ENCODE measurements around the gene IL22. TPM values are rescaled to one million over a fixed set of nuclear protein-coding genes. Genes with fewer than 3 reads are reported as not detected.

The IL22 gene
- total RNA-seq, 1 donor from 2014 or later: not detected

DNA sequence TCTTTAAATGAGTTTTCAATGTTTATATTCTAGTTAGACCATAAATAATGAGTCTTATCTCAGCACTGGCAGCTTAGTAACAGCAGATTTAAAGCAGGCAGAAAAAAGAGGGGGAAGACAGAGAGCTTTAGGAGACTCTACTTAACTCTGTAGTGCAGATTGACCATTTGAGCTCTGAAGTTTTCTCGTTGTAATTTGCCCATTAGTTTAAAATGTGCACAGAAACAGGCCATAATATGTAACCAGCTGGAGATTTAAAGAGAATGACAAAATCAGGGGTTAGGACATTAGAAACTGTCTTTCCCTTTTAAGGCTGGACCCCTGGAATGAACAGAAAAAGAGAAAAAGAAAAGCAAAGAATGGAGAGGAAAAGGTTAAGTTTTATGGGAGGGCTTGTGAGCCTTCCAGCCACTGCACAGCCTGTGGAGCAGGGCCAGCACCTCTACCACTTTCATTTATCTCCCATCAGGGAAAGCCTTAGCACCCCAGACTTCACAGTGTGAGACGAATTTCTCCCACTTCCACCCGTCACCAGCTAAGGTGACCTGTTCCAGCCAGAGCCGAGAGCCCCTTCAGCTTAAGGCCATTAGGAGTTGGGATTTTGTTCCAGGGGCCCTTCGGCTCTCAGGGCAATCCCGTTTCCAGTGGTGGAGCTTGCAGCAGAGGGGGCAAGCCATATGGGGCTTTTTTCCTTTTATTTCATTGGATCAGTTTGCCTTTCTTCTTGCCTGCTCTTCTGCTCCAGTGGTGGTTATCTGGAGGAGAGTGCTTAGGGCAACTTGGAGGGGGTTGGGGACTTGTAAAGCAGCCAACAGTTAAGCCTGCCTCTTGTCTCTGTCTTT, 8.0 kb downstream of the IL22 start:
- Mint-ChIP-seq H3K4me1 (ENCODE audit: low read depth) (peaks cover 18% of the 10 kb centered on the region), H3K4me3 (ENCODE audit: low read depth) (peak overlapping the region; percentile 43), H3K27ac (peak overlapping the region; percentile 79), H3K27me3 (peaks cover 6% of the 10 kb centered on the region), H3K36me3 (ENCODE audit: insufficient read depth) (peaks cover 4% of the 10 kb centered on the region), H3K9me3 (ENCODE audit: low read depth) (peaks cover 5% of the 10 kb centered on the region)
- no peak for DNase-seq (ENCODE audit: low spot score, unreplicated experiment)
- TF ChIP-seq, protein P1, sequence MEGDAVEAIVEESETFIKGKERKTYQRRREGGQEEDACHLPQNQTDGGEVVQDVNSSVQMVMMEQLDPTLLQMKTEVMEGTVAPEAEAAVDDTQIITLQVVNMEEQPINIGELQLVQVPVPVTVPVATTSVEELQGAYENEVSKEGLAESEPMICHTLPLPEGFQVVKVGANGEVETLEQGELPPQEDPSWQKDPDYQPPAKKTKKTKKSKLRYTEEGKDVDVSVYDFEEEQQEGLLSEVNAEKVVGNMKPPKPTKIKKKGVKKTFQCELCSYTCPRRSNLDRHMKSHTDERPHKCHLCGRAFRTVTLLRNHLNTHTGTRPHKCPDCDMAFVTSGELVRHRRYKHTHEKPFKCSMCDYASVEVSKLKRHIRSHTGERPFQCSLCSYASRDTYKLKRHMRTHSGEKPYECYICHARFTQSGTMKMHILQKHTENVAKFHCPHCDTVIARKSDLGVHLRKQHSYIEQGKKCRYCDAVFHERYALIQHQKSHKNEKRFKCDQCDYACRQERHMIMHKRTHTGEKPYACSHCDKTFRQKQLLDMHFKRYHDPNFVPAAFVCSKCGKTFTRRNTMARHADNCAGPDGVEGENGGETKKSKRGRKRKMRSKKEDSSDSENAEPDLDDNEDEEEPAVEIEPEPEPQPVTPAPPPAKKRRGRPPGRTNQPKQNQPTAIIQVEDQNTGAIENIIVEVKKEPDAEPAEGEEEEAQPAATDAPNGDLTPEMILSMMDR (IDR thresholded peaks at IDR 0.05; ENCODE audit: unreplicated experiment): no peak

DNA sequence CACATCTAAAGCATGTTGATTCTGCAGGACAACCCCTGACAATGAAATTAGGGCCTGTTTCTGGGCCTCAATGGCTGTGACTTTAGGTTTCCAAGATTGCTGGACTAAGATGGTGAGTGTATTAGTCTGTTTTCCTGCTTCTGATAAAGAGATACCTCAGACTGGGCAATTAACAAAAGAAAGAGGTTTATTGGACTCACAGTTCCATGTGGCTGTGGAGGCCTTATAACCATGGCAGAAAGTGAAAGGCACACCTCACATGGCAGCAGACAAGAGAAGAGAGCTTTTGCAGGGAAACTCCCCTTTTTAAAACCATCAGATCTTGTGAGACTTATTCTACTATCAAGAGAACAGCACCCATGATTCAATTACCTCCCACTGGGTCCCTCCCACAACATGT, 10.6 kb downstream of the IL22 start:
- H3K9me3 Mint-ChIP-seq (ENCODE audit: low read depth): peaks cover 5% of the 10 kb centered on the region
- H3K27me3 Mint-ChIP-seq: no peaks in the 10 kb centered on the region
- H3K27ac Mint-ChIP-seq: no peak overlapping the region
- DNase-seq (ENCODE audit: low spot score, unreplicated experiment): no peak
- TF ChIP-seq, protein P1 (IDR thresholded peaks at IDR 0.05; ENCODE audit: unreplicated experiment): no peak
- H3K4me3 Mint-ChIP-seq (ENCODE audit: low read depth): no peak overlapping the region
- peaks cover 4% of the 10 kb centered on the region for H3K36me3 Mint-ChIP-seq (ENCODE audit: insufficient read depth)
- peaks cover 18% of the 10 kb centered on the region for H3K4me1 Mint-ChIP-seq (ENCODE audit: low read depth)

DNA sequence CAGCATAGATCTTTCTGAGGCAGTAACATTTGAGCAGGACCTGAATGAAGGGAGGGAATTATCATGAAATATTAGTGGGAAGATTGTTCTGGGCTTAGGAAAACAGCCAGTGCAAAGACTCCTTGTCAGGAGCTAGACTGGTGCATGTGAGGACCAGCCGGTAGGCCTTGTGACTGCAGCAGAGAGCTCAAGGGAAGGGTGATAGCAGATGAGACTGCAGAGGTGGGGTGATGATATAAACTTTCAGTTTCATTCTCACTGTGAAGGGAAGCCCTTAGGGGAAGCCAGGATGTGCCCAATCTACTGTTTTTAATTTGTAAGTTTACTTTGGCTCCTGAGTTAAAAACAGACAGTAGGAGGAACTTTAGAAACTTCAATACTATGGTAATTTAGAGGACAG, 12.4 kb downstream of the IL22 start:
- no peak for DNase-seq (ENCODE audit: low spot score, unreplicated experiment)
- H3K27ac Mint-ChIP-seq: no peak overlapping the region
- no peaks in the 10 kb centered on the region for H3K27me3 Mint-ChIP-seq
- no peaks in the 10 kb centered on the region for H3K9me3 Mint-ChIP-seq (ENCODE audit: low read depth)
- no peak overlapping the region for H3K4me3 Mint-ChIP-seq (ENCODE audit: low read depth)
- TF ChIP-seq, protein P1 (IDR thresholded peaks at IDR 0.05; ENCODE audit: unreplicated experiment): no peak
- peaks cover 13% of the 10 kb centered on the region for H3K4me1 Mint-ChIP-seq (ENCODE audit: low read depth)
- no peaks in the 10 kb centered on the region for H3K36me3 Mint-ChIP-seq (ENCODE audit: insufficient read depth)

DNA sequence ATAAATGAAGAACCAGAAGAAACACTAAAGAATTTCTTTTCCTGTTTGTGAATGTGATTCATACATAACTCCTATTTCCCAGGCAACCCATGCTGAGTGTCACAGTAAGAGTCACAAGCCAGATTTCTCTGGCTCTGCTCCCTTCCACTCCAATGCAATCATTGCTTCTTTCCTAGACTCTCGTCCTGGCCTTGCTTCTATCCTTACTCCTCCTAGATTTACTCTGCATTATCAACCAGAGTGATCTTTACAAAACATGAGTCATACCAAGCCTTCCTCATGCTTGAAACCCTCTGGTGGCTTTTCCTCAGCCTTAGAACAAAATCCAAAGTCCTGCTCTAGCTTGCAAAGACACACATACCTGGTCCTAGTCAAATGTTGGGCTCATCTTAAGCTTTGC, 13.3 kb downstream of the IL22 start:
- H3K4me3 Mint-ChIP-seq (ENCODE audit: low read depth): no peak overlapping the region
- H3K36me3 Mint-ChIP-seq (ENCODE audit: insufficient read depth): no peaks in the 10 kb centered on the region
- DNase-seq (ENCODE audit: low spot score, unreplicated experiment): no peak
- H3K9me3 Mint-ChIP-seq (ENCODE audit: low read depth): no peaks in the 10 kb centered on the region
- peaks cover 4% of the 10 kb centered on the region for H3K4me1 Mint-ChIP-seq (ENCODE audit: low read depth)
- no peak overlapping the region for H3K27ac Mint-ChIP-seq
- TF ChIP-seq, protein P1 (IDR thresholded peaks at IDR 0.05; ENCODE audit: unreplicated experiment): no peak
- H3K27me3 Mint-ChIP-seq: peaks cover 2% of the 10 kb centered on the region

DNA sequence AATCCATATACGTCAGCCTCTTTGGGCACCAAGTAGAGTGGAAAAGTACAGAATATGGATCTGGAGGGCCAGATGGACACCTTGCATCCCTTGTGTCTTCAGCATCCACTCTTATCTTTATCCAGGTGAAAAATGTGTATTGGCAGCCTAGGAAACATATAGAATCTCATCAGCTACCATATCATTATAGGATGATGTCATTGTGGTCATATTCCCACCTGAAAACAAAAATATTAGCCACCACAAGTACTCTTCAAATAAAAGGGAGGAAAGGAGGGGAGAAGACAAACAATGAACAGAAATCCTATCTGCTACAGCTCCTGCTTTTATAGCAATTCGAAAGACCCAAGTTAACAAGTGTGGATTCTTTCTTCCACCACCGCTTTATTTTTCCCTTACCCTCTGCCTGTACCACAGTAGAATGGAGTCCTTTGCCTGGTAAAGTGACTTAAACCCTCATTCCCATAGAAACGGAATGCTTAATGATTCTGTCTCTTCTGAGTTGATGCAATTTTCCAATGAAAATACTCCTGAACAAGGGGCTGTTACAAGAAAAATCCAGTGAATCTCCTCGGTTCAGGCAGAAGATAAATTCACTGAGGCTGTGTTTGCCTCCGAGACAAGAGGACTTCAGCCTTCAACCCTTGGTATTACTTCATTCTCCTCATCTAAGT, 14.0 kb downstream of the IL22 start:
- no peak overlapping the region for H3K27ac Mint-ChIP-seq
- no peaks in the 10 kb centered on the region for H3K36me3 Mint-ChIP-seq (ENCODE audit: insufficient read depth)
- H3K27me3 Mint-ChIP-seq: peaks cover 7% of the 10 kb centered on the region
- no peak for DNase-seq (ENCODE audit: low spot score, unreplicated experiment)
- H3K4me3 Mint-ChIP-seq (ENCODE audit: low read depth): no peak overlapping the region
- H3K4me1 Mint-ChIP-seq (ENCODE audit: low read depth): no peaks in the 10 kb centered on the region
- TF ChIP-seq, protein P1 (IDR thresholded peaks at IDR 0.05; ENCODE audit: unreplicated experiment): no peak
- no peaks in the 10 kb centered on the region for H3K9me3 Mint-ChIP-seq (ENCODE audit: low read depth)

Measured in progenitor cell of endocrine pancreas (in vitro differentiated cells).